ENCODE results near the gene IBSP. TPM values are rescaled to one million over a fixed set of nuclear protein-coding genes. Genes with fewer than 3 reads are reported as not detected.
A peak's percentile ranks its signal among the peaks of the same experiment; 100 is the strongest.

The IBSP gene
- polyA plus RNA-seq, 1 donor: not detected

DNA sequence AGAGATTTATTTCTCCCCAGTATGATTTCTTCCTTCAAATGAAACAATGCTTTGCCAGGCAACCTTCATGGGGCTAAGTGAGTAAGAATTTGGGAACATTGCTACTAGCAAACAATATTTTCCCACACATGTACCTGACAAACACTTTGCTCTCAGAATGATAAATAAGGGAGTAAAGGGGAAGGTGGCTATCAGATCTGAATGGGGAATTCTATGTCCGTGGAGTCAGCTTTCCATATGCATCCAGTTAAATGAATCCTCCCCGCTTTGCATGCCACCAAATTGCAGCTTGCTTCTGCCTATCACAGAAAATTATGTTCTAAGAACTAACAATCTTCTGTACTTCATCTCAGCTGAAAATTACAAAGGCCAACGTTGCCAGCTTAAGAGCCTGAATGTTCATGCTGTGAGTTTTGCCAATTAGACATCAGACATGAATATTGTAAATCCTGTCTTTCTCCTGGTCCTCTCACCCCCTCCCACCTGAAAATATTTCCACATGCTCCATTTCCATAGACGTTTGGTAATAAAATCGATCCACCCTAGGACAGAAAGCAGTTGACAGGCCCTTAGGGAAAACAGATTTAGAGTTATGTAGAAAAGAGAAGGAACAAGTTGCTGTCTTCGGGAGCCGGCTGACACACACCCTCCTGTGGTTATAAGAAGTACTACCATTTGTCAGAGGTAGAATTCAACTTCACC, 39.7 kb downstream of the IBSP start:
- no peak for DNase-seq

DNA sequence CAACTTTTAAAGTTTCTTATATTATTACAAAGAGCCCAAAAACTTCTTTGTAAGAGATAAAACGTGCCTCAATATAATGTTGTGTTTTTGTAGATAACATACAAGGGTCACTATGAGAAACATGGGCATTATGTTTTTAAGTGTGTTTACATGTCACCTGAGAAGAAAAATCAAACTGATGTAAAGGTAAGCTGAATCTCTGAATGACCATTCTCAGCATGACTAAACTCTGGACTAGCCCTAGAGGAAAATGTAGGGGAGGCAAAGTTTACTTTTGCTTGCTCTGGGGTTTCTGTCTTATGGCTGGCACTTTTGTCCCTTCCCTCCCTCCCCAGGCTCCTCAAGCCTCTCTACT, 40.2 kb downstream of the IBSP start:
- no peak for DNase-seq

DNA sequence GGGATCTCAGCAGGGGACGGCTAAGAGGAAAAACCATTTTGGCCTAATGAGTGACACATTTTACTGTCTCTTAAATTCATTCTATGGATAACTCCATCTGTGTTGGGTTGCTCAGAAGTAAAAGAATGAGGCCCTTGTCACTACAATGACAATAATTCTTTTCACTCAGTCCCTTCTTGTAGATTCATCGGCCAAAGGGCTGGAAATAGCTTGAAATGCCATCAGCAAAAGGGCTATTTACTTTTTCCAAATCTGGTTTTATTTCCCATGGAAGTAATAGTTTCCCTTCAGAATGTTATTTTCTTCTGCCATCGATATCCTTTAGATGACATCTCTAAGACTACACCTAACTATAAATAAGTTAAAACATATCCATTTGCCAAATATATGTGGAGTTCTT, 40.8 kb downstream of the IBSP start:
- DNase-seq: no peak

DNA sequence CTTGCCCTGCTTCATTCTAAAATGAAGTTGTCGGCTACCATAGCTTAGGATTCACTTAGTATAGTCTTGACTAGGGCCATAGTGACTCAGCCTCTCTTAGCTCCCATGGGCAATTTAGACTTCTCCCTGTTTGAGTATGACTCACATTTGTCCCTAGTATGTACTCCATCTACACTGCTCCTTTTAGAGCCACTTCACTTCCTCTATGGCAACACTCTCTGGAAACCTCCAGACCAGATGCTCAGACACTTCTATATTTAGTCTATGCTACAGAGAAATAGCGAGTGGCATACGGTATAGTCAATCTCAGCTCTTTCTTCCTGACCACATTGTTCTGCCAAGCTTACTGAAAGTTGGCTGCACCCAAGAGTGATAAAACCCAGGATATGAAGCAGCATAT, 44.6 kb downstream of the IBSP start:
- DNase-seq: no peak

DNA sequence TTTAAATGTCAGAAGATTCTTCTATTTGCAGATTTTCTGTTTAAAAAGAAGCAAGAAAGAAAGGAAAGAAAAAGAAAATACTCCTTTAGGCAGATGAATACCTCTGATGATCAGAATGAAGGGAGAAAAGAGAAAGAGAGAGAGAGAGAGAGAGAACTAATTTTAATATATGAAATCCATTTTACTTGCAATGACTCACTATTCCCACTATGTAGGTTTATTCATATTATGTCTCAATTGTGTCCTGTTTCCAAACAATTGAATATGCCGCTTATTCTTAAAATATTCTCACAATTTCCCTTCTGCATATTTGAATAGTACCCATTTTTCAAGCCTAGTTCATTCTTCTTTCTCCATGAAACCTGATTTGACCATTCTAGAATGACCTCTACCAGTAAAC, 45.1 kb downstream of the IBSP start:
- DNase-seq: no peak

DNA sequence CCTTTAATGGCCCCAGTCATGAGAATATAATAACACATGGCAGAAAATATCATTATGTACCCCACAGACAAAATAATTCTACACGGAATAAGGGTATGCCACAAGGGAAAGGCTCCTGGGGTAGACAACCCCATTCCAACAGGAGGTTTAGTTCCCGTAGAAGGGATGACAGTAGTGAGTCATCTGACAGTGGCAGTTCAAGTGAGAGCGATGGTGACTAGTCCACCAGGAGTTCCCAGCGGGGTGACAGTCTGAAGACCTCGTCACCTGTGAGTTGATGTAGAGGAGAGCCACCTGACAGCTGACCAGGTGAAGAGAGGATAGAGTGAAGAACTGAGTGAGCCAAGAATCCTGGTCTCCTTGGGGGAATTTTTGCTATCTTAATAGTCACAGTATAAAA, 46.9 kb downstream of the IBSP start:
- DNase-seq: no peak

DNA sequence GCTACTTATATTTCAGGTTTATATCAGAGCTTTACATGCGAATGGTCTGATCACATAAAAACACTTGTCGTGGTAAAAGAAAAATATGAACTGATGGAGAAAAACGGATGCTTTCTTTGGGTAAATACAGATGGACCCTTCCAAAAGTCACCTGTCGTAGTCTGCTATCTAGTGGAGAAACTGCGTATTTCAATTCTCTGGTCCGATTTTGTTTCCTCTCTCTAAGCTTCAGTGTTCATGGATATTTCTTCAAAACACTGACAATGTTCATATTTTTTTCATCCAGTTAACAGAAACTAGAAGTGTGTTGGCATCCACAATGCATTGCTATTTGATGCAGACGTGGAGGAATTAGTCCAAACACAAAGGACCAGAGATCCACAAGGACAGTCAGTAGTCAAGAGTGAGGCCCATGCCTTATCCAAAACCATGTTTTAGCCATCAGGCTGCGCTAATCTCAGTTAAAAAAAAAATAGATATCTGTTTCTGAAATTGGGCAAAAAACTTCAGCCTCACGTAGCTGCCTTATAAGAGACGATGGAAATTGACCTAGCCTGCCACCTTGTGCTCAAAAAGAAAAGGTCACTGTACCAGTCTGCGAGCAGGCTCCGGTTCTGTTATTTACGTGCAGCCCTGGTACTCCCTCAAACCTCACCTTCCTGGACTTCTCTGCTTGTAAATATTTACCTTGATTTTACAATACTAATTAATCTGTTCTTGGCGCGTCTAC, 49.4 kb downstream of the IBSP start:
- DNase-seq: peak; percentile 45

DNA sequence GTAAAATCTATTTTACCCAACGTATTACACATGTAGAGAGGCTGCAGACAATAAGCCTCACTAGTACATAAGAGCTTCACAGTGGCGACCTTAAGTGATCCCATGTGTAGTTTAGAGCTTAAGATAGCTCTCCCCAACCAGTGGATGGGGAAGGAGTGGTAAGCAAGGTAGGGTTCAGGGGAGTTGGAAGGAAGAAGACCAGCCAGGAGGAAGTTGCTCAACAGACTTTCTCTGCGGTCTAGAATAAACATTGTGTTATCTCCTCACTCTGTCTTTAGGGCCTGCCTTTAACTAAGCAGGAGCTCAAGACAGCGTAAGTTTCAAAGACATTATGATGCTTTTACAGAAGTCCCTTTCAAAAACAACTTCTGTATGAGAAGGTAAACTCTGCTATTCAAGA, 50.3 kb downstream of the IBSP start:
- no peak for DNase-seq

DNA sequence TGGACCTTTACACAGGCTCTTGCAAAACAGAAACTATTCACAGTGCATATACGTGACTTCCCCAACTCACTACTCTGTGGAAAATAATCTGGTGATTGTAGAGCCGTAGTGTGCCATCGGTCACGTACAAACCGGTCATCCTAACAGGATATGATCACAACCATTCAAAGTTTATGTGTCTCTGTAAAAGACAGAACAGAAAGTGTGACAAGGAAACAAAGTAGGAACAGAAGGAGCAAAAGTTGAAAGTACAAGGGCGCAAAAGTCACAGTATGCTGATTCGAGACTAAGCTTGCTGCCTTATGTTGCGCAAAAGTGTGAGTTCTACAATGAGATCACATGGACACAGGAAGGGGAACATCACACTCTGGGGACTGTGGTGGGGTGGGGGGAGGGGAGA, 52.0 kb downstream of the IBSP start:
- DNase-seq: no peak

DNA sequence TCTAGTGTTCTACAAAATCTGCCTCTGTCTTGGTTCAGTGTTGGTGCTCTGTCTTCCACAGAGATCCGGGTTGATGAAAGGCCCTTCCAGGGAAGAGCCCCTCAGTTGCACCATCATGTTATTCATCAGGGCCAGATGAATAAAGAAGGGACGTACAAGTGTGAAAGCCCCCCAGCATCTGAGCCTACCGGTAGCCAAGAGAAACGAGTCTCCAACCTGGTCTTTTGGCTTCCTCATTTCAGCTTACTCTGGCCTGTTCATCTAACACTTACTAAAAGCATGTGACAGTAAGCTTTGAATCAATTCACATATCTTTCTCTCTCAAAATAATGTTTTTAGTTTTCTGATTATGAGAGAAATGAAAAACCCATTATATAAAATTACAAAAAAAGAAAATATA, 52.6 kb downstream of the IBSP start:
- DNase-seq: no peak

DNA sequence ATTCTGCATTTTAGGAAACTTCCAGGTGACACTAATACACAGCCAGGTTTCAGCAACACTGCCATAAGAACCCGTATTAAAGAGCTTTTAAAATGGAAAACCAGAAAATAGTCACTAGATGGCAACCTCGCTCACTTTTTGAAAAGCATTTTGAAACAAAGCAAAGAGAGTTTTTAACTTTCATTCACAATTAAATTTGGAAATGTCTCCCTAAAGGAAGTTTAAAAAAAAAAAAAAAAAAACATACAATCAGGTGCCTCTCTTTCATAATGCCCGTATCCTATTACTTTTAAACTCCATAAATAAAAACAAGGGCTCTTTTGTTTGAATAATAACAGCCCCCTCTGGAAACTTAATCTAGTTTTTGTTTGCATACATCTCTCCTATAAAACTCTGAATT, 53.8 kb downstream of the IBSP start:
- DNase-seq: peak; percentile 65

DNA sequence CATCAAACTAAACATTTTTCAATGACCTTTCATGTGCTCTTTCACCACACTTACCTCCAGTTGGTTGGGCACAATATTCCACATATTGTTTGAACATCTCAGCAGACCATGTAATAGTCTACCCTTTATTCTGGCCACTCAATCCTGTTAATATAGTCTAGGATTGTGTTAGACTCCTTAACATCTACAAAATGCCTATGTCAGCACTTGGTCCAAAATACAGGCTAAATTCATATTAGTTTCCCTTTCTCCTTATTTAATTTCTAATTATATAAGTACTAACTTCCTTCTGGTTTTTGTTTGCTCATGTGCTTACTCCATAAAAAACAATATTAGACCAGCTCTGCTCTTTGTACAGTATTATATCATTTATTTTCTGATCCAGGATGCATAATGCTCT, 54.5 kb downstream of the IBSP start:
- DNase-seq: no peak

DNA sequence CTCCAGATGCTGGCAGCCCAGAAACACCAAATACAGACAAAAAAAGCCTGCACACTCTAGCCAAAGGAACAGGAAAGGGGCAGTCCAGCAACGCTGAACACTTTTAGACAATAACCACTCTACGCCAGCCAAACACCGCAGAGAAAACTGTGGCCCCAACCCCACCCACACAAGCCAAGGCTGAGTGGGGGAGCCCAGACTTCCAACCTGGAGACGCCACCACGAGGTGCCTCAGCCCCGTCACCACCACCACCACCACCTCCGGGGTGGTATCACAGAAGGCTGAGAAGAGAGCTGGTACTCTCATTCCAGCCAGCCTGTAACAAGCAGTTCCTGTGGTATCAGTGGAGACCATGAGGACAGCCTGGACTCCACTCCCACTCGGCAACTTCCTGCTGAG, 56.2 kb downstream of the IBSP start:
- no peak for DNase-seq

DNA sequence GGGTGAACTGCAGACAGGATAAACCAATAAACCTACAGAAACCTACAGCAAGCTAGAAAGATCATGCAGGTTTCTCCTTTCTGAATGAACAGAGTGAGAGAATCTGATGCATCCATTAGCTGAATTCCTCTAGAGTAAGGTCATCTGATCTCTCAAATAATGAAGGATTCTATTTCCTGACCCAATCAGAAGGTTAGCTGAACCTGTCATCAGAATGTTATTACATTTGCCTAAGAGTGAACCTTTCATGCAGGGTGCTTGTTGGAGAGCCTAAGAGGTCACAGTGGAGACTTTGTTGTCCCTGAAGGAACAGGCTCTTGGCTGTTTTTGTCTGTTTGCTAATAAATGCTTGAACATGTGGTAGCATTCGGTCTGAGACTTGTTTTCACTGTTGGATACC, 57.5 kb downstream of the IBSP start:
- DNase-seq: no peak

DNA sequence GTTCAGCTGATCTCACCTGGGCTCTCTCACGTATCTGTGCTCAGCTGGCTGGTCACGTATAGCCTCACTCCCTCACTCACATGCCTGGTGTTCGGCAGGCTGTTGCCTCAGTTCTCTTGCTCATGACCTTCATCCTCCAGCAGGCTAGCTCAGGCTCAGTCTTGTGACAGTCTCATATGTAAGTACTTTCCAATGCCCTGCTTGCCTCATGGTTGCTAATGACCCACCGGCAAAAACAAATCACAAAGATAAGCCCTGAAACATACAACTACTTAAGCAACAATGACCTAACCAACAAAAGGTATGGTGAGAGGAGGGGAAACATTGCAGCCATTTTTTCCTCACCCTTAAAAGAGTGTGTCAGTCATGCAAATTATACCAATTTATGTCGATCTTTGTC, 58.4 kb downstream of the IBSP start:
- DNase-seq: no peak

Other genes starting within 250 kb of the IBSP start
- 0.03 TPM for gene DSPP, start 191.0 kb upstream of the IBSP start, polyA plus RNA-seq (ENCODE audit: insufficient read length)
- 0.07 TPM for gene DMP1, start 149.3 kb upstream of the IBSP start, polyA plus RNA-seq (ENCODE audit: insufficient read length)
- gene MEPE, start 33.4 kb downstream of the IBSP start, polyA plus RNA-seq (ENCODE audit: insufficient read length): not detected
- gene SPP1, start 176.2 kb downstream of the IBSP start, polyA plus RNA-seq (ENCODE audit: insufficient read length): 127 TPM
- gene PKD2, start 208.1 kb downstream of the IBSP start, polyA plus RNA-seq (ENCODE audit: insufficient read length): 98.1 TPM